BE2C (cell line): ENCODE data around the gene ADGRB3.

Source experiments
- DNase-seq: peaks from one replicate; pipeline ENCODE4 v3.0.0-alpha.2; 2020
- H3K27me3 ChIP-seq: fragments of 250-450 bp; sonication (Bioruptor Pico); 2 replicates; pipeline ENCODE4 v1.5.1; 2020; ENCODE audit warnings: mild to moderate bottlenecking
- H3K36me3 ChIP-seq: fragments of 250-450 bp; sonication (Bioruptor Pico); 2 replicates; pipeline ENCODE4 v1.5.1; 2020; ENCODE audit warnings: mild to moderate bottlenecking
- H3K4me1 ChIP-seq: fragments of 250-450 bp; sonication (Bioruptor Pico); 2 replicates; pipeline ENCODE4 v1.5.1; 2020
- H3K4me3 ChIP-seq: 2 replicates; pipeline ENCODE4 v1.5.1; 2011; ENCODE audit warnings: low read depth, low read length
- H3K9me3 ChIP-seq: fragments of 250-450 bp; sonication (Bioruptor Pico); 2 replicates; pipeline ENCODE4 v1.5.1; 2020
- TF ChIP-seq, protein P1 (sequence below): IDR thresholded peaks from 2 replicates; pipeline ENCODE4 v1.5.1; 2012; ENCODE audit warnings: mild to moderate bottlenecking, low read depth, low read length

Gene ADGRB3

GRCh38 chr6:69366831-69367230 is 731.7 kb downstream of the ADGRB3 start:
- Histone ChIP-seq H3K27me3 (no peaks in the 10 kb centered on the region), H3K36me3 (no peaks in the 10 kb centered on the region; the same call in 1 of the 2 replicates), H3K4me3 (no peak overlapping the region), H3K9me3 (no peaks in the 10 kb centered on the region), H3K4me1 (peaks cover 19% of the 10 kb centered on the region)
- DNase-seq, result no peak
- TF ChIP-seq, protein P1, sequence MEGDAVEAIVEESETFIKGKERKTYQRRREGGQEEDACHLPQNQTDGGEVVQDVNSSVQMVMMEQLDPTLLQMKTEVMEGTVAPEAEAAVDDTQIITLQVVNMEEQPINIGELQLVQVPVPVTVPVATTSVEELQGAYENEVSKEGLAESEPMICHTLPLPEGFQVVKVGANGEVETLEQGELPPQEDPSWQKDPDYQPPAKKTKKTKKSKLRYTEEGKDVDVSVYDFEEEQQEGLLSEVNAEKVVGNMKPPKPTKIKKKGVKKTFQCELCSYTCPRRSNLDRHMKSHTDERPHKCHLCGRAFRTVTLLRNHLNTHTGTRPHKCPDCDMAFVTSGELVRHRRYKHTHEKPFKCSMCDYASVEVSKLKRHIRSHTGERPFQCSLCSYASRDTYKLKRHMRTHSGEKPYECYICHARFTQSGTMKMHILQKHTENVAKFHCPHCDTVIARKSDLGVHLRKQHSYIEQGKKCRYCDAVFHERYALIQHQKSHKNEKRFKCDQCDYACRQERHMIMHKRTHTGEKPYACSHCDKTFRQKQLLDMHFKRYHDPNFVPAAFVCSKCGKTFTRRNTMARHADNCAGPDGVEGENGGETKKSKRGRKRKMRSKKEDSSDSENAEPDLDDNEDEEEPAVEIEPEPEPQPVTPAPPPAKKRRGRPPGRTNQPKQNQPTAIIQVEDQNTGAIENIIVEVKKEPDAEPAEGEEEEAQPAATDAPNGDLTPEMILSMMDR, result no peak

DNA sequence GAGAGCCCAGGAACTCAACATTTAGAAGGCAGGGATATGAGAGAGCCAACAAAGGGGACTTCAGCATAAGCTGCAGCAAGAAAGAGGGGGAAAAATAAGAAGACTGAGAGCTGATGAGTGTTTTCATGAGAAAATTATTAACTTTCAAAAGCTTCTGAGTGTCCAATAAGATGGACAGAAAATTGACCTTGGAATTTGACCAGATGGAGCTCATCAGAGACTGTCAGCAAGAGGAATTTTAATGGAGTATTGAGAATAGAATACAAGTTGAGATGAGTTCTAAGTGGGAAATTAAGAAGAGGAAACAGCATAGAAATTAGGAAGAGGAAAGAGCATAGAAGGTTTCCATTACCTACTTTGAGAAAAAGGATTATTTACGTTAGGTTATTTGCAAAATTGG is 733.5 kb downstream of the ADGRB3 start:
- no peak overlapping the region for H3K4me3 ChIP-seq
- TF ChIP-seq, protein P1, result no peak
- H3K36me3 ChIP-seq, result no peaks in the 10 kb centered on the region; the same call in 1 of the 2 replicates
- no peaks in the 10 kb centered on the region for H3K27me3 ChIP-seq
- DNase-seq, result no peak
- no peaks in the 10 kb centered on the region for H3K9me3 ChIP-seq
- H3K4me1 ChIP-seq, result peaks cover 19% of the 10 kb centered on the region

DNA sequence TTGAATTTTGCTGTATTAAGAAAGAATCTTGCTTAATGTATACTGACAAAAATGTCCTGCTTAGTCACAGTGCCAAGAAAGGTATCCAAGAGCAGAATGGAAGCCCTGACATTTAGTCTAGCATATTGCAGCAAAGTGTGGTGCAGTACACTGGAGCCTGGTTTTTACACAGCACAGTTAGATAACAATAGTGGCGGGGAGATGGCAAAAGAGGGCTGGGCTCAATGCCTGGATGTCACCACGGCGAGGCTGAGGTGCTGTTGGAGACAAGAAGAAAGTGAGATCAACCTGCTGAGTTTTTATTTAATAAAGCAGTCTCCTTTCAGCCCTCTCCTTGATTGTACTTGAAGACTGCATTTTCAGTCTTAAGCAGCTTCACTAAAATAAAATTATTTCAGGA is 735.7 kb downstream of the ADGRB3 start:
- DNase-seq, result peak; percentile 56
- no peak overlapping the region for H3K4me3 ChIP-seq
- H3K27me3 ChIP-seq, result no peaks in the 10 kb centered on the region
- H3K36me3 ChIP-seq, result no peaks in the 10 kb centered on the region; the same call in 1 of the 2 replicates
- no peaks in the 10 kb centered on the region for H3K9me3 ChIP-seq
- TF ChIP-seq, protein P1, result no peak
- H3K4me1 ChIP-seq, result peaks cover 19% of the 10 kb centered on the region

- DNase-seq, result no peak
- no peaks in the 10 kb centered on the region for H3K27me3 ChIP-seq
- TF ChIP-seq, protein P1, result no peak
- no peaks in the 10 kb centered on the region for H3K9me3 ChIP-seq
- H3K4me3 ChIP-seq, result no peak overlapping the region
- H3K36me3 ChIP-seq, result peaks cover 6% of the 10 kb centered on the region; the same call in 1 of the 2 replicates
- peaks cover 6% of the 10 kb centered on the region; the same call in 1 of the 2 replicates for H3K4me1 ChIP-seq
These were observed 743.2 kb downstream of the ADGRB3 start for GRCh38 chr6:69378326-69378725.

- TF ChIP-seq, protein P1, result no peak
- no peak for DNase-seq
- H3K9me3 ChIP-seq, result no peaks in the 10 kb centered on the region
- H3K36me3 ChIP-seq, result peaks cover 6% of the 10 kb centered on the region; the same call in 1 of the 2 replicates
- no peak overlapping the region for H3K4me3 ChIP-seq
- H3K4me1 ChIP-seq, result peaks cover 10% of the 10 kb centered on the region; the same call in 1 of the 2 replicates
- no peaks in the 10 kb centered on the region for H3K27me3 ChIP-seq
These were observed 744.4 kb downstream of the ADGRB3 start for GRCh38 chr6:69379518-69379917.

- peaks cover 21% of the 10 kb centered on the region for H3K4me1 ChIP-seq
- no peaks in the 10 kb centered on the region for H3K27me3 ChIP-seq
- DNase-seq, result no peak
- H3K36me3 ChIP-seq, result peaks cover 5% of the 10 kb centered on the region
- TF ChIP-seq, protein P1, result no peak
- no peaks in the 10 kb centered on the region for H3K9me3 ChIP-seq
- H3K4me3 ChIP-seq, result no peak overlapping the region
These were observed 748.5 kb downstream of the ADGRB3 start for GRCh38 chr6:69383627-69384026.
